ENCODE results near the gene SPAAR. TPM values are rescaled to one million over a fixed set of nuclear protein-coding genes. Genes with fewer than 3 reads are reported as not detected.

The SPAAR gene
- total RNA-seq, 1 experiment from 2014 or later: not detected

- H2AFZ ChIP-seq (ENCODE audit: low read depth, low read length, poor library complexity, severe bottlenecking): no peak overlapping the region
- peaks cover 3% of the 10 kb centered on the region; the same call in 1 of the 2 replicates for H3K27me3 ChIP-seq (ENCODE audit: insufficient read depth, low read length)
- no peaks in the 10 kb centered on the region for H3K9me3 ChIP-seq (ENCODE audit: control insufficient read depth in 1 of 2, insufficient read depth in 1 of 2, low read depth in 1 of 2, low read length in 2 of 2)
- no peak overlapping the region for H3K27ac ChIP-seq (ENCODE audit: low read depth, low read length)
- no peak overlapping the region for H3K4me2 ChIP-seq (ENCODE audit: low read length)
- no peak for DNase-seq (ENCODE audit: low read depth, low spot score)
- no peaks in the 10 kb centered on the region for H4K20me1 ChIP-seq (ENCODE audit: insufficient read depth)
- ChIA-PET RAD21 (ENCODE audit: low non-redundant PET in 1 of 2, low total read pairs in 2 of 2, uncharacterized antibody in 2 of 2, unreplicated experiment in 2 of 2) (no interaction called here), POLR2A (no interaction called here), CTCF (interaction anchor here (1.1 kb wide), 1 partner anchor 21 kb away, joined by 3 read pairs; no protein-coding TSS in a partner anchor)
- no peaks in the 10 kb centered on the region for H3K4me1 ChIP-seq (ENCODE audit: control insufficient read depth in 1 of 2, insufficient read depth in 2 of 2, low read length in 2 of 2)
- no peaks in the 10 kb centered on the region for H3K9me2 ChIP-seq (ENCODE audit: insufficient read depth)
- intact Hi-C loops (cut with micrococcal nuclease): no loop called here
- no TSS peak for BruUV-seq (replicated peaks)
- H3K79me2 ChIP-seq (ENCODE audit: insufficient read depth, low read length): no peaks in the 10 kb centered on the region
- TF ChIP-seq FOSL1 (IDR thresholded peaks at IDR 0.05; ENCODE audit: low read depth) (no peak), ATF3 (IDR thresholded peaks at IDR 0.05) (no peak), ELF1 (IDR thresholded peaks at IDR 0.05; ENCODE audit: borderline replicate concordance, low read depth) (no peak), ZBTB33 (IDR thresholded peaks at IDR 0.05; ENCODE audit: extremely low read depth, insufficient replicate concordance, low read length) (no peak), POLR2AphosphoS5 (IDR thresholded peaks at IDR 0.05; ENCODE audit: low read depth, low read length) (no peak), TCF7L2 (IDR thresholded peaks at IDR 0.05; ENCODE audit: borderline replicate concordance, extremely low read depth, insufficient read depth, insufficient read length) (no peak), SIN3A (IDR thresholded peaks at IDR 0.05; ENCODE audit: low read depth) (no peak), CTCF (IDR thresholded peaks at IDR 0.05 in 2 of 3, conservative IDR thresholded peaks at IDR 0.05 in 1 of 3; ENCODE audit: borderline replicate concordance in 1 of 3, insufficient read depth in 1 of 3, low read depth in 2 of 3, low read length in 2 of 3) (no peak), MAX (IDR thresholded peaks at IDR 0.05) (no peak), CEBPB (IDR thresholded peaks at IDR 0.05; ENCODE audit: low read depth) (no peak), RAD21 (IDR thresholded peaks at IDR 0.05; ENCODE audit: low read depth) (no peak), EZH2phosphoT487 (IDR thresholded peaks at IDR 0.05; ENCODE audit: borderline replicate concordance) (no peak), SRF (IDR thresholded peaks at IDR 0.05; ENCODE audit: low read depth) (no peak), YY1 (IDR thresholded peaks at IDR 0.05; ENCODE audit: extremely low read depth, insufficient replicate concordance, low read depth, low read length) (no peak), ZFX (IDR thresholded peaks at IDR 0.05) (no peak)
- H3K4me3 ChIP-seq (replicated peaks in 1 of 2; ENCODE audit: low read depth in 1 of 2, low read length in 2 of 2): no peak overlapping the region
- ATAC-seq: no peak
- H3K36me3 ChIP-seq (ENCODE audit: control insufficient read depth in 1 of 2, insufficient read depth in 2 of 2, low read length in 2 of 2): no peaks in the 10 kb centered on the region
- H3K9ac ChIP-seq (ENCODE audit: low read length): no peak overlapping the region
Measured at GRCh38 chr9:35861161-35861897, 48.0 kb upstream of the SPAAR start.
